ENCODE data around the gene ANKS6. TPM values are rescaled to one million over a fixed set of nuclear protein-coding genes. Genes with fewer than 3 reads are reported as not detected.
A peak's percentile ranks its signal among the peaks of the same experiment; 100 is the strongest.

The ANKS6 gene
- total and polyA plus RNA-seq, 9 of the 15 experiments (the other 6 are each of a cell fraction or from before 2014, with no cell fraction given): 9.9 to 74.5 (median 36.9) TPM

DNA sequence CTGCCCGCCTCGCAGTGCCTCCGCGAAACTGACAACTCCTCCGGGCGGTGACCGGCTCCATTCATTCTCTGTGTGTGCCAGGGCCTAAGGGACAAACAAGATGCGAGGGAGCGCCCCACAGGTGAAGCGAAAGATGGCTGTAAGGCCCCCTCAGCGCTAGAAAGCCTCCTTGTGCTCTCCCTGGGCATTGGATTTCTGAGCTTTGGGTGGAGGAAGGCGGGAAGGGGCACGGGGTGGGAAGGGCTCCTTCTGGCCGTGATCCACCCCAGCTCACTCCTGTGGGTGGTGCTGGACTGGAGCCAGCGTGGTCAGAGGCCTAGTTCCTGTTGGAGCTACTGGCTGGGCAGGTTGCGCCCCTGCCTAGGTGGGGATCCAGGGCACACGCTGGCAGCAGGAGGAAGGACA lies 12.1 kb upstream of the ANKS6 start (continued):
- TF ChIP-seq, protein P1, sequence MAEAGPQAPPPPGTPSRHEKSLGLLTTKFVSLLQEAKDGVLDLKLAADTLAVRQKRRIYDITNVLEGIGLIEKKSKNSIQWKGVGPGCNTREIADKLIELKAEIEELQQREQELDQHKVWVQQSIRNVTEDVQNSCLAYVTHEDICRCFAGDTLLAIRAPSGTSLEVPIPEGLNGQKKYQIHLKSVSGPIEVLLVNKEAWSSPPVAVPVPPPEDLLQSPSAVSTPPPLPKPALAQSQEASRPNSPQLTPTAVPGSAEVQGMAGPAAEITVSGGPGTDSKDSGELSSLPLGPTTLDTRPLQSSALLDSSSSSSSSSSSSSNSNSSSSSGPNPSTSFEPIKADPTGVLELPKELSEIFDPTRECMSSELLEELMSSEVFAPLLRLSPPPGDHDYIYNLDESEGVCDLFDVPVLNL (CRISPR knock-in tag; IDR thresholded peaks at IDR 0.05; ENCODE audit: low read depth): no peak
- TF ChIP-seq, protein P2, sequence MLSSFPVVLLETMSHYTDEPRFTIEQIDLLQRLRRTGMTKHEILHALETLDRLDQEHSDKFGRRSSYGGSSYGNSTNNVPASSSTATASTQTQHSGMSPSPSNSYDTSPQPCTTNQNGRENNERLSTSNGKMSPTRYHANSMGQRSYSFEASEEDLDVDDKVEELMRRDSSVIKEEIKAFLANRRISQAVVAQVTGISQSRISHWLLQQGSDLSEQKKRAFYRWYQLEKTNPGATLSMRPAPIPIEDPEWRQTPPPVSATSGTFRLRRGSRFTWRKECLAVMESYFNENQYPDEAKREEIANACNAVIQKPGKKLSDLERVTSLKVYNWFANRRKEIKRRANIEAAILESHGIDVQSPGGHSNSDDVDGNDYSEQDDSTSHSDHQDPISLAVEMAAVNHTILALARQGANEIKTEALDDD (IDR thresholded peaks at IDR 0.05): no peak
- TF ChIP-seq RB1 (IDR thresholded peaks at IDR 0.05; ENCODE audit: low read depth) (no peak; the same call in 1 of the 2 replicates), RBFOX2 (IDR thresholded peaks at IDR 0.05; ENCODE audit: low read depth, low read length) (peak; percentile 41; the same call in 1 of the 2 replicates), TCF3 (CRISPR knock-in tag; IDR thresholded peaks at IDR 0.05) (no peak), GTF2A2 (tag; IDR thresholded peaks at IDR 0.05) (no peak), FOS (IDR thresholded peaks at IDR 0.05; ENCODE audit: extremely low read depth, insufficient read length) (no peak), HMGN3 (IDR thresholded peaks at IDR 0.05; ENCODE audit: borderline replicate concordance, extremely low read depth, insufficient read length, low read depth, low read length) (no peak), HNRNPLL (IDR thresholded peaks at IDR 0.05; ENCODE audit: low read depth, low read length, poor library complexity, severe bottlenecking) (no peak), RFX7 (CRISPR knock-in tag; IDR thresholded peaks at IDR 0.05) (no peak), PRPF4 (IDR thresholded peaks at IDR 0.05; ENCODE audit: insufficient read depth, low read depth, low read length, poor library complexity, severe bottlenecking) (no peak)
- TF ChIP-seq, protein P3, sequence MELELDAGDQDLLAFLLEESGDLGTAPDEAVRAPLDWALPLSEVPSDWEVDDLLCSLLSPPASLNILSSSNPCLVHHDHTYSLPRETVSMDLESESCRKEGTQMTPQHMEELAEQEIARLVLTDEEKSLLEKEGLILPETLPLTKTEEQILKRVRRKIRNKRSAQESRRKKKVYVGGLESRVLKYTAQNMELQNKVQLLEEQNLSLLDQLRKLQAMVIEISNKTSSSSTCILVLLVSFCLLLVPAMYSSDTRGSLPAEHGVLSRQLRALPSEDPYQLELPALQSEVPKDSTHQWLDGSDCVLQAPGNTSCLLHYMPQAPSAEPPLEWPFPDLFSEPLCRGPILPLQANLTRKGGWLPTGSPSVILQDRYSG (tag; conservative IDR thresholded peaks at IDR 0.05; ENCODE audit: low read depth): no peak
- TF ChIP-seq, protein P4, sequence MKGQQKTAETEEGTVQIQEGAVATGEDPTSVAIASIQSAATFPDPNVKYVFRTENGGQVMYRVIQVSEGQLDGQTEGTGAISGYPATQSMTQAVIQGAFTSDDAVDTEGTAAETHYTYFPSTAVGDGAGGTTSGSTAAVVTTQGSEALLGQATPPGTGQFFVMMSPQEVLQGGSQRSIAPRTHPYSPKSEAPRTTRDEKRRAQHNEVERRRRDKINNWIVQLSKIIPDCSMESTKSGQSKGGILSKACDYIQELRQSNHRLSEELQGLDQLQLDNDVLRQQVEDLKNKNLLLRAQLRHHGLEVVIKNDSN (CRISPR knock-in tag; IDR thresholded peaks at IDR 0.05): no peak

Data from K562 (cell line).